Medulla oblongata (tissue), 1 donor: ENCODE measurements around the gene DPYSL3.

Experiments
- DNase-seq: peaks from one replicate; pipeline ENCODE4 v3.0.0-alpha.2; 2015; ENCODE audit errors: extremely low spot score

Gene DPYSL3

DNA sequence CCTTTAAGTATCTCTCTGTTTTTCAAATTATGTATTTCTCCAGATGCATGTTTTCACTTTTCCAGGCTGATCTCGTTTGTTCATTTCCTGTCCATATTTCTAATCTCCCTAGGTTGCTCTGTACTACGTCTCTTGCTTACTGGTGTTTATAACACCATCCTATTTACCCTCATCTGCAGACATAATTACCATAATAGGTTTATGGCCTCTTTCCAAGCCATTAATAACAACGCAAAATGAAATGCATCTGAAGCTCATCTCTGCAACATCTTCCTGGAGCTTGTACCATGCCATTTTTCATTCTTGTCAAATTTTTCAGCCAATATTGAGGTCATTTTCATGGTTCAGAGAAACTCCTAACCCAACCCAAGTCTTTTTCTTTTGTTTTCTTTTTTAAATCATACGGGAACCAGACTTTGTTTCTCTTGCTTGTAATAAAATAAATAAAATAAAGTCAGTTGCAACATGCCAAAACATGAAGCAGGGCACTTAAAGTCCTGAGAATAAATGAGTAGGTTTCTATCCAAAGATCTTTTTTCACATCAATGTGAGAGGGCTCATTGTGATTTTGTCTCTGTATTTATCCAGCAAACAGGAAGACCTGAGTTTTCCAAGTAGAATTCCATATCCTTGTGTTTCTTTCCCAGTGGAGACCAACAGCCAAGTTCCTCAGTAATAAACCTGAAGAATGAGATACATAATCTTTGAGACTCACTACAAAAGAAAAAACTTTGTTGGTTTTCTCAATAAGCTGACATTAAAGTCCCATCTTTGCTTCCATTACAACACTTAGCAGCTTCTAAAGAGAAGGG, 37.0 kb downstream of the DPYSL3 start:
- DNase-seq: no peak

DNA sequence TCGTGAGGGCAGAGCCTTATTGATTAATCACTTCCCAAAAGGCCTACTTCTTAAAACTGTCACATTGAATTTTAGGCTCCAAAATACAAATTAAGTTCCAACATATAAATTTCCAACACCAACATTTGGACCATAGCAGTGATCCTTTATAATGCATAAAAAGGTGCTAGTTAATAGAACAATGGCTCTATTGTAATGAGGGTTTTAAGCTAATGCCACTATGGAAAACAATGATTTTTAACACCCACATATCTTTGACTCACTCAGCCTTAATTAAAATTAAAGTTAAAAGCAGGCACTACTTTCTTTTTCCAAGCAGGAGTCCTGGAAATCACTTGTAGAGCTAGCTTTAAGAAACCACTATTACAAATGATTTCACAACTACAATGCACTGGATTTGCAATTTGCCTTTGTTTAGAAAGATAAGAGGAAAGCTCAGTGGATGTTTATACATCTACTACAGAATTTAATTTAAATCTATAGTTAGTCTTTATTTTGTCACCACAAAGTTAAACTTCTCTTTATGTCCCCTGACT, 41.8 kb downstream of the DPYSL3 start:
- DNase-seq: no peak

DNA sequence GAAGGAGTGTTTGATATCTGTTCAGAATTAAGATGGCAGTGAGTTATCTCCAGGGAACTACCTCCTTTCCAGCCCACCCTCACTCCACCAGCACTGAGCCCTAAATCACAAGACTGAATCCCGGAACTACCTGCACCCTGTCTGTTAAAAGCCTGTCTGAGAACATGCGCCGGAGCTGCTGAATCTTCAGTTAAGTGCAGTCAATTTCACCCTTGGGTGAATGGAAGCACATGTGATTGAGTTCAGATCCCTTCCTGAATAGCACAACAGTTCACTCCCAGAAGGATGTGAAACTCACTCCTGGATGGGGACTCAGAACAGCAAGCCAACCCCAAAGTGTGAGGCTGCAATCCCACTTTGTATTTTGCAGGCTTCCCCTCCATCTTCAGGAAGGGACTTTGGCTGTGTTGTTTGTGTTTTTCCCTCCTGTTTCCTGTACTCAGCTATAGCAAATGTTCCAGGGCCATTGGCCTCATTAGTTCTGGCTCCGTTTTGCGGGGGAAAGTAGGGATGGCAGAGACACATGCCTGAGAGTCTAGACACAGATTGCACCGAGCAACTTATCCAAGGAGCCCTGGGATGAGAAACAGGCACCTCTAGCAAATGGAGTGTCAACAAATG, 43.4 kb downstream of the DPYSL3 start:
- DNase-seq: no peak

- DNase-seq: no peak
Observed at GRCh38 chr5:147465747-147466146, 44.1 kb downstream of the DPYSL3 start.

GRCh38 chr5:147464211-147464610, 45.7 kb downstream of the DPYSL3 start:
- DNase-seq: no peak

- no peak for DNase-seq
Observed at GRCh38 chr5:147461915-147462314, 48.0 kb downstream of the DPYSL3 start.

DNA sequence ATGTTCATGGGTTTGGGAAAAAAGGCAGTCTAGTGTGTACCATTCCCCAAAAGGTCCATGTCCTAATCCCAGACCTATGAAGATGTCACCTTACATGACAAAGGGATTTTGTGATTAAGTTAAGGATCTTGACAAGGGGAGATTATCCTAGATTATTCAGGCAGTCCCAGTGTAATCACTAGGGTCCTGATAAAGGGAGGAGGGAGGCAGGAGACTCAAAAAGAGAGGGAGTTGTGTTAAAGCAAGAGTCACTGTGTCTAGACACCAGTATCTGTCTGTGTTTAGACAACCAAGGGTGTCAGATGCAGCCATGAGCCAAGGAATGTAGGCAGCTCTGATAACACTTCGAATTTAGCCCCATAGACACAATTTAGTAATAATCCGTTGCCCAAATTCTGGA, 49.5 kb downstream of the DPYSL3 start:
- DNase-seq: no peak

DNA sequence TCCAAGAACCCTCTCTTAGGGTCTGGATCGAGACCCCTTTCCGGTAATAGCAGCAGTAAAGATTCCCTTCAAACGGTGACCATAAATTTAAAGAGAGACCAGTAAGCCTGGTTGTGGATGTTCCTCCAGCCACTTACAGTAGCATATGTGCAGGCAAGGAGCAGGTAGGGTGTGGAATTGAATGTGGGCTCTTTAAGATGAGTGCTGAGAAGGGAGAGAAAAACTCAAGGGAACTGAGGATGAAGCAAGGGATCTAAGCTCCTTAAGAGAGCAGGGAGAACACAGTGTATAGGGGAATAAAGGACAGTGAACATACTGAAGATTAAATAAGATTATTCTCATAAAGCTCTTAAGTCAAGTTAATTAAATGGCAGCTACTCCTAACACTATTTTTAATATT, 51.3 kb downstream of the DPYSL3 start:
- DNase-seq: no peak

GRCh38 chr5:147455822-147456450, 53.9 kb downstream of the DPYSL3 start:
- DNase-seq: peak; percentile 67

DNA sequence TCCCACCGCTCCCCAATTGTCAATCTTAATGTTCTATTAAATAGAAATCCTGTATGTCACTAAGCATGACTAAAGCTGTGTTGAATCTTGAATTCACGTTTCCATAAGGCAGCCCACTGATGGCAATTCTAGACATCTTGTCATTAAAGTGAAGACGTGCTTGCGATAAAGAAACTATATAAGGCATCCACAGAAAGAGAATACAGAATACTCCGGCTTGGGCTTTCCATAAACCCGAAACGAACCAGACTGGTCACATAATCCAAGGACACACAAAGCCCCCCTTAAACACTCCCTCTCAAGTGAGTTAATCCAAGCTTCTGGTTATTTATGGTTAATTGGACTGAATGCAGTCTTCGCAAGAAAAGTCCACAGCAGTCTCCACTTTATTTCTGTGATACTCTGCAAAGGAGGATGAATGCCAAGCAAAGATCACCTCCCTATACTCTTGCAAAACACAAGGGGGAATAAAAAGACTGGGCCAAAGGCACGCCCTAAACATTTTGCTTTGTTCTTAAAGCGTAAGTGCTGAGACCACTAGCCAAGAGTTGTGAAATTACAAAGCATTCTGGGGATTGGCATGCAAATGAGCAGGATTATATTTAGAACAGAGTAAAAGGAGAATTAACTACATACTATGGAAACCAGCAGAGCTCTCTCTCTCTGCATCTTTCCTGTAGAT, 54.7 kb downstream of the DPYSL3 start:
- DNase-seq: no peak

DNA sequence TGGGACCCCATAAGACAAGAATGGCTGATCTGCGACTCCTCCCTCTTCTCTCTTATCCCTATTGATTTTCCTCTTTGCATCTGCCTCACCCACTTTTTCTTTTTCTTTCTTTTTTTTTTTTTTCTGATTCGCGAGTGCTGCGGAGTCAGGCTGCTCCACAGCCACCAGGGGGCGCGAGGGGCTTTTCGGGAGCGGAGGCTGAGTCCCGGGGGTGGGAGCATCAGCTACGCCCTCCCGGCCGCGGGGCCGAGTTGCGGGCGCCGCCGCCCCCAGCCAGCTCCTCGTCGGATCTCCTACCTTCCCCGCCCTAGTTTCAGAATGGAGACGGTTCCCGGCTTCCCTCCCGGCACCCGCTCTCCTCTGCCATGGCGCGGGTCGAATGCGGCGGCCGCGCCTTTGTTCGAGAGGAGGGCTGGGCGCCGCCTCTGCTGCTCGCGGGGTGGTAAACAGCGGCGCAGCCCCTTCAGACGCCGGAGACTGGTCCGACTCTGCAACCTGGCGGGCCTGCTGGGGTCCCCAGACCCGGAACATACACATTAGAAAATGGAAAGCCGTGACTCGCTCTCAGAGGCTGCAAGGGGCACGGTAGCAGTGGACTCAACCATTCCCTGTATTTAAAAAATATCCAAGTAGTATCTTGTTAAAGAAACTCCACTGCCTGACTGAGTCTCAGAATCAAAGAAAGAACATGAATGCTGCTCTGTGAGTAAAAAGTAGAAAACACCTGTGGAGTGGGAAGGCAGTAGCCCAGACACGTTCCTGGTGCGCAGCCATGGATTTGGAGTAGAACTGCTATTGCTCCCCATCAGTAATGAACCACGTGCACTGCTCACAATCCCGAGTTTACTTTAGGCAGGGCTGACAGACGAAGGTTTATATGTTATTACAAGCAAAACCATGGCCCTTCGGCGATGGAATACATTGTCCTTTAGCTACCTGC, 55.7 kb downstream of the DPYSL3 start:
- DNase-seq: peak; percentile 93

- no peak for DNase-seq
Observed at GRCh38 chr5:147452165-147452811, 57.6 kb downstream of the DPYSL3 start.

GRCh38 chr5:147451193-147451592, 58.7 kb downstream of the DPYSL3 start:
- DNase-seq: no peak

DNA sequence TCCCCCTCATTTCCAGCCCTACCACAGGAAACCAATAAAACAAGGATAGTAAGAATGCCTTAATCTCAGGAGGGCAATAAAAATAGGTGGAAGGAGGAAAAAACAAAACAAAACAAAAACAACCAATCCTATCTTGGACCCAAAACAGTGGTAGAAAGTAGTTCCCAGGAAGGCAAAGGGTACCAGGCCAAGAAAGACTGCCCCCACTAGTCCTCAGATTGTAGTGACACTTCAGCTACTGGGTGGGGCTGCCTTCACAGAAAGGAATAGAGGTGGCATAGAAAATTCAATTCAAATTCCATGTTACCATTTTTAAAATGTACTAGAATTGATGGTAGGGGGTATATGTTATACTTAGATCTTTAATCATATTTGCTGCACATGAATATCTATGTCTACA, 59.3 kb downstream of the DPYSL3 start:
- DNase-seq: no peak

- DNase-seq: no peak
Observed at GRCh38 chr5:147448766-147449165, 61.1 kb downstream of the DPYSL3 start.

GRCh38 chr5:147446523-147446922, 63.3 kb downstream of the DPYSL3 start:
- DNase-seq: no peak

DNA sequence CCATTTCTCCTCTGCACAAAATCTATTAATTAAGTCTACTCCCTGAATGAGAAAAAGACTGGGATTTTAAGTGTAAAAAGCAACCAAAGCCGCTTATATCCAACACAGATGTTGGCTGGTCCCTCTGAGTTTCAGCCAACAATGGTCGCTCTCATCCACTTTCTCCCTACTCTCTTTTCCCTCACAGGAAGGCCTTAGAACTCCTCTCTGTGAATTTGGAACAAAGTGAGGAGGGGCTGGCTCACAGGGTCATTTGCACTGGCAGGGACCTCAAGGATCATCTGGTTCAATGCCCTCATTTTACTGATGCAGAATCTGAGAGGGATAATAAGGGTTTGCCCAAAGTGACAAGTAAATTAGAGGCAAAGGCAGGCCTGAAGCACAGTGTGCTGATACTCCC, 64.0 kb downstream of the DPYSL3 start:
- DNase-seq: peak; percentile 64

GRCh38 chr5:147445090-147445489, 64.8 kb downstream of the DPYSL3 start:
- DNase-seq: peak; percentile 64

GRCh38 chr5:147442224-147442623, 67.6 kb downstream of the DPYSL3 start:
- no peak for DNase-seq

DNA sequence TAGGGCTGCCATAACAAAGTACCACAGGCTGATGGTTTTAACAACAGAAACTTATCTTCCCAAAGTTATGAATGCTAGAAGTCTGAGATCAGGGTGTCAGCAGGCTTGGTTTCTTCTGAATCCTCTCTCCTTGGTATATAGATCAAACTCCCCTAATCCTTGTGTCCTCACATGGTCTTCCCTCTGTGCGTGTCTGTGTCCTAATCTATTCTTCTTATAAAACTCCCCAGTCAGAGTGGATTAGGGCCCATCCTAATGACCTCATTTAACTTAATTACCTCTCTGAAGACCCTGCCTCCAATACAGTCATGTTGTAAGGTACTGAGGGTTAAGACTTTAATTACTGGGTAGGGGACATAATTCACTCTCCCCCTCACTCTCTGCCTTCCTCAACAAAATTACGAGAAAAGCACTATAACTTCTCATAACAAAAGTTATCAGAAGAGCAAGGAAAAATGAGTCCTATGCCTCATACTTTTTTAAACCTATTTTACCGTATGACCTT, 68.6 kb downstream of the DPYSL3 start:
- no peak for DNase-seq
